Stimulated activated CD4-positive, alpha-beta T cell treated with anti-CD3 and anti-CD28 coated beads, Interleukin-1b, Interleukin-23, amount 100 ng/mL, for 4 hours (primary cell): ENCODE results near the gene IPPK.
"Not testable (repeated sequence)": the region's sequence is repeated elsewhere in the genome, so short reads cannot be mapped to it uniquely, and the experiment has no call there.

Source experiments
- DNase-seq, 2 donors: peaks; one replicate each; pipeline ENCODE4 v3.0.0-alpha.2; 2020; ENCODE audit warnings: low read depth in 2 of 2

IPPK gene

GRCh38 chr9:92595075-92595474, 74.9 kb downstream of the IPPK start:
- not testable (repeated sequence) for DNase-seq

DNA sequence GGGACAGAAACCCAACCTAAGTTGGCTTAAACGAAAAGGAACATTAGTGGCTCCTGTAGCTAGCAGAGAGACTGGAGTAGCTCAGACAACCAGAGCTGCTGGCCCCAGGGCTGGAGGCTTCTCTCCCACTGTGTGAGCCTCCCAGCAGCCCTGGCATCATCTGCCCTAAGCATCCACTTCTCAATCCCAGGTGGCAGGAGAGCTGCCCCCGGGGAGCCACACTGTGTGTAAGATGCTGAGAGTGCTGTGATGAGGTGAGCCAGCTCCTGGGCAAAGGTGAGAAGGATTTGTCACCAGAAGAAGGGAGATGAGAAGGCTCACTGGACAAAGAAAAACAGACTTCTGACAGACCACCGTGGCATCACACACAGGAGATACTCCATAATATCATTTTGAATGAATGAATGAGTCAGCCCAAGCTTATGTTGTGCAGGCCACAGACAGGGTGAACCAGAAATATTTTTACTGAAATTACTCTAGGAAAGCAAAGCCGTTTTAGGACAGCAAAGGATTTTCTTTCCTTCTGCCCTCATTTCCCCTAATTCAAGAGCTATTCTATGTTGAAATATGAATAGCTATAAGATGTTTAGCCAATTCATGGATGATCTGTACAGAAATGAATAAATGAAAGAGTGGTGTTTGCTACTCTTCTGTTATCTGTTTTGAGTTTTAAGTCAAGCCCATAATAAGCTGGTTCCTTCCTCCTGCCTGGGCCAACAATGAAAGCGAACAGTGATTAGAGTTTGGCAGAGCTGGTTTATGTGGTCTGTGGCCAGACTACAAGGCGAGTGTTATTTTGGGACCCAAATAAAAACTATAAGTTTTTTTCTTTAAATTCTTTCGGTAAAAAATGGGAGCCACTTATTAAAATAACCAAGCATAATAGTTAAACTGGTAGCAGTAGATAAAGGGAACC, 76.7 kb downstream of the IPPK start:
- no peak for DNase-seq

DNA sequence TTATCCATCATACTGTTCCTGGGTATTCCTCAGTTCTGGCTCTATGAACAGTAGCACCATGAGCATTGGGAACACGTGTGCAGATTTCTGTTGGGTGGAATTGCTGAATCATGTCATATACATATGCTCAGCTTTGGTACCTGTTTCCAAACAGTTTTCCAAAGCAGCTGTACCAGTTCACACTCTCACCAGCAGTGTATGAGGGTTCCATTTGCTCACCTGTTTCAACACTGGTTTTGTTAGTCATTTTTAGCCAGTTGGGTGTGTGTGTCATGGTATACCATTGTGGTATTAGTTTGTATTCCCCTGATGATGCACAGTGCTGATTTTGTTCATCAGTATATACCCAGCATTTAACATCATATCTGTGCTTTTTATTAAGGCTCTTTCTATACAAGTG, 77.4 kb downstream of the IPPK start:
- DNase-seq: no peak

DNA sequence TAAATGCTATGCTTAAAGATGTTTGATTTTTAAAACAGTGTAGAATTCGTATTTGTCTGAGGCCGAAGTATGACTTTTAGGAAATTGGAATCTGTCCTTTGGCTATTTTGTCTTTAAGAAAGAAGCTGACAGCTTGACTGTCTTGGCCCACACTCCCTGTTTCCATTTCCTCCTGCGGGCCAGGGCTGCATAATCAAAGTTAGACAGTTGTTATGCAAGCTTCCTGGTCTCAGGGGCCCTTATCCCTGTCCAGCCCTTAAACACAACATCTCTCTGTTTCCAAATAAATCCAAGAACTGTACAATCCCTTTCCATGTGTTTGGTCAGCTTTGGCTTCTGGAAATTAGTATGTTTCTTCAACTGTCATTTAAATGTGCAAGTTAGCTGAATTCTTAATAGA, 79.6 kb downstream of the IPPK start:
- no peak for DNase-seq

GRCh38 chr9:92589923-92590322, 80.0 kb downstream of the IPPK start:
- DNase-seq: no peak

DNA sequence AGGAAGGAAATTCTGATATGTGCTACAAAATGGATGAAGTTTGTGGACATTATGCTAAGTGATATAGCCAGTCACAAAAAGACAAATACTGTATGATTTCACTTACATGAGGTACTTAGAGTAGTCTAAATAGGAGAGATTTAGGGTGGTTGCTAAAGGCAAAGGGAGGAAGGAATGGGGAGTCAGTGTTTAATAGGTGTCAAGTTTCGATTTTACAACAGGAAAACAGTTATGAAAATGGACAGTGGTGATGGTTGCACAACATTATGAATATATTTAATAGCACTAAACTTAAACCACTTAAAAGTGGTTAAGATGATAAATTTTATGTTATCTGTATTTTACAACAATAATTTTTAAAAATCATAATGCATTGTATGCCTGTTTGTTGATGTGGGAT, 93.8 kb downstream of the IPPK start:
- no peak for DNase-seq

GRCh38 chr9:92573612-92574011, 96.3 kb downstream of the IPPK start:
- DNase-seq: not testable (repeated sequence)

GRCh38 chr9:92571871-92572270, 98.1 kb downstream of the IPPK start:
- DNase-seq: not testable (repeated sequence)

GRCh38 chr9:92564982-92565381, 104.9 kb downstream of the IPPK start:
- no peak for DNase-seq

GRCh38 chr9:92564504-92564903, 105.4 kb downstream of the IPPK start:
- DNase-seq: no peak
